SK-N-SH (cell line): ENCODE results near the gene C4orf33.

Experiments used
- CTCF ChIP-seq: fragments of 200-600 bp; sonication (generic); IDR thresholded peaks from 2 replicates; pipeline ENCODE4 v1.6.1; 2017; ENCODE audit warnings: antibody characterized with exemption, mild to moderate bottlenecking, moderate library complexity
- EP300 ChIP-seq, 2 experiments: IDR thresholded peaks; 2 replicates each; pipeline versions ENCODE4 v1.4.0 to v1.6.1; 2012; ENCODE audit warnings: borderline replicate concordance in 1 of 2, low read depth in 1 of 2, low read length in 1 of 2
- FOXJ3 ChIP-seq: sonication (generic); formaldehyde crosslinking; IDR thresholded peaks from 2 replicates; pipeline ENCODE4 v1.5.1; 2020; ENCODE audit warnings: mild to moderate bottlenecking, missing genetic modification reagents
- GABPA ChIP-seq: IDR thresholded peaks from 2 replicates; pipeline ENCODE4 v1.4.0; 2012; ENCODE audit warnings: low read depth, mild to moderate bottlenecking
- GATA2 ChIP-seq: sonication (generic); formaldehyde crosslinking; IDR thresholded peaks from 2 replicates; pipeline ENCODE4 v1.5.0; 2020; ENCODE audit warnings: mild to moderate bottlenecking, missing genetic modification reagents
- JUND ChIP-seq: IDR thresholded peaks from 2 replicates; pipeline ENCODE4 v1.4.0; 2012
- MXI1 ChIP-seq: IDR thresholded peaks from 2 replicates; pipeline ENCODE4 v1.6.1; 2012; ENCODE audit warnings: mild to moderate bottlenecking, low read depth, low read length, improper control_type of control experiment
- POLR2AphosphoS5 ChIP-seq: IDR thresholded peaks from 2 replicates; pipeline ENCODE4 v1.6.1; 2012; ENCODE audit warnings: low read depth, low read length
- RXRA ChIP-seq: IDR thresholded peaks from 2 replicates; pipeline ENCODE4 v1.4.0; 2012; ENCODE audit warnings: low read depth, mild to moderate bottlenecking, borderline replicate concordance
- SIN3A ChIP-seq: IDR thresholded peaks from 2 replicates; pipeline ENCODE4 v1.6.1; 2012; ENCODE audit warnings: low read depth, mild to moderate bottlenecking, low read length, moderate library complexity, borderline replicate concordance
- SMC3 ChIP-seq: IDR thresholded peaks from 2 replicates; pipeline ENCODE4 v1.6.1; 2012; ENCODE audit warnings: low read depth, low read length, improper control_type of control experiment
- USF2 ChIP-seq: fragments of 150-350 bp; IDR thresholded peaks from 2 replicates; pipeline ENCODE4 v1.6.1; 2017; ENCODE audit warnings: antibody characterized with exemption, low read length, low read depth, borderline replicate concordance

GRCh38 chr4:129117705-129118104, 21.8 kb downstream of the C4orf33 start:
- TF ChIP-seq CTCF: no peak
- no peak for TF ChIP-seq SIN3A
- no peak for TF ChIP-seq USF2
- TF ChIP-seq EP300 (IDR thresholded peaks at IDR 0.05; ENCODE audit: borderline replicate concordance in 1 of 2, low read depth in 1 of 2, low read length in 1 of 2): no peak
- no peak for TF ChIP-seq RXRA
- no peak for TF ChIP-seq GATA2 (CRISPR knock-in tag)
- no peak for TF ChIP-seq MXI1
- no peak for TF ChIP-seq SMC3
- no peak for TF ChIP-seq FOXJ3
- no peak for TF ChIP-seq GABPA
- TF ChIP-seq JUND: no peak
- no peak for TF ChIP-seq POLR2AphosphoS5
